ENCODE measurements around the gene TAPT1.

TAPT1 gene

GRCh38 chr4:16257611-16258010, 31.3 kb upstream of the TAPT1 start:
- no peak for TF ChIP-seq EP300 (IDR thresholded peaks at IDR 0.05; ENCODE audit: borderline replicate concordance)
- TF ChIP-seq TEAD4 (IDR thresholded peaks at IDR 0.05): no peak
- TF ChIP-seq CREB1 (IDR thresholded peaks at IDR 0.05; ENCODE audit: low read depth): no peak
- no peak for TF ChIP-seq TCF12 (IDR thresholded peaks at IDR 0.05; ENCODE audit: low read depth)
- no peak for TF ChIP-seq CEBPB (IDR thresholded peaks at IDR 0.05)

- no peak for TF ChIP-seq TAF1 (IDR thresholded peaks at IDR 0.05; ENCODE audit: low read depth)
- no peak for TF ChIP-seq NFIC (IDR thresholded peaks at IDR 0.05)
- TF ChIP-seq ZBTB7A (IDR thresholded peaks at IDR 0.05; ENCODE audit: low read depth): no peak
- TF ChIP-seq CREB1 (IDR thresholded peaks at IDR 0.05; ENCODE audit: low read depth): no peak
- no peak for TF ChIP-seq CEBPB (IDR thresholded peaks at IDR 0.05)
- TF ChIP-seq MAX (IDR thresholded peaks at IDR 0.05): no peak
- no peak for TF ChIP-seq TCF12 (IDR thresholded peaks at IDR 0.05; ENCODE audit: low read depth)
- TF ChIP-seq FOXM1 (IDR thresholded peaks at IDR 0.05; ENCODE audit: borderline replicate concordance, low read depth): no peak
- no peak for TF ChIP-seq REST (IDR thresholded peaks at IDR 0.05; ENCODE audit: low read depth)
- no peak for TF ChIP-seq EP300 (IDR thresholded peaks at IDR 0.05; ENCODE audit: borderline replicate concordance)
These were observed 30.1 kb upstream of the TAPT1 start for GRCh38 chr4:16256343-16256742.

GRCh38 chr4:16255730-16256129, 29.5 kb upstream of the TAPT1 start:
- no peak for TF ChIP-seq CREB1 (IDR thresholded peaks at IDR 0.05; ENCODE audit: low read depth)
- TF ChIP-seq EP300 (IDR thresholded peaks at IDR 0.05; ENCODE audit: borderline replicate concordance): no peak
- TF ChIP-seq FOXM1 (IDR thresholded peaks at IDR 0.05; ENCODE audit: borderline replicate concordance, low read depth): no peak
- TF ChIP-seq TAF1 (IDR thresholded peaks at IDR 0.05; ENCODE audit: low read depth): no peak
- no peak for TF ChIP-seq RAD21 (IDR thresholded peaks at IDR 0.05; ENCODE audit: low read depth)
- no peak for TF ChIP-seq EGR1 (IDR thresholded peaks at IDR 0.05)
- TF ChIP-seq TCF12 (IDR thresholded peaks at IDR 0.05; ENCODE audit: low read depth): no peak
- TF ChIP-seq CEBPB (IDR thresholded peaks at IDR 0.05): no peak
- TF ChIP-seq TEAD4 (IDR thresholded peaks at IDR 0.05): no peak

- no peak for TF ChIP-seq CEBPB (IDR thresholded peaks at IDR 0.05)
- TF ChIP-seq REST (IDR thresholded peaks at IDR 0.05; ENCODE audit: low read depth): no peak
- TF ChIP-seq NFIC (IDR thresholded peaks at IDR 0.05): no peak
- TF ChIP-seq USF1 (IDR thresholded peaks at IDR 0.05): no peak
- TF ChIP-seq TAF1 (IDR thresholded peaks at IDR 0.05; ENCODE audit: low read depth): no peak
- TF ChIP-seq TCF12 (IDR thresholded peaks at IDR 0.05; ENCODE audit: low read depth): no peak
- no peak for TF ChIP-seq FOXM1 (IDR thresholded peaks at IDR 0.05; ENCODE audit: borderline replicate concordance, low read depth)
- TF ChIP-seq RAD21 (IDR thresholded peaks at IDR 0.05; ENCODE audit: low read depth): no peak
- TF ChIP-seq EGR1 (IDR thresholded peaks at IDR 0.05): no peak
- no peak for TF ChIP-seq TEAD4 (IDR thresholded peaks at IDR 0.05)
- no peak for TF ChIP-seq YY1 (IDR thresholded peaks at IDR 0.05; ENCODE audit: low read depth)
- TF ChIP-seq MAX (IDR thresholded peaks at IDR 0.05): no peak
- no peak for TF ChIP-seq EP300 (IDR thresholded peaks at IDR 0.05; ENCODE audit: borderline replicate concordance)
- no peak for TF ChIP-seq ZBTB7A (IDR thresholded peaks at IDR 0.05; ENCODE audit: low read depth)
- no peak for TF ChIP-seq CREB1 (IDR thresholded peaks at IDR 0.05; ENCODE audit: low read depth)
These were observed 27.1 kb upstream of the TAPT1 start for GRCh38 chr4:16253127-16253960.

GRCh38 chr4:16250661-16251365, 24.5 kb upstream of the TAPT1 start:
- no peak for TF ChIP-seq REST (IDR thresholded peaks at IDR 0.05; ENCODE audit: low read depth)
- no peak for TF ChIP-seq ZBTB7A (IDR thresholded peaks at IDR 0.05; ENCODE audit: low read depth)
- TF ChIP-seq EGR1 (IDR thresholded peaks at IDR 0.05): no peak
- no peak for TF ChIP-seq TCF12 (IDR thresholded peaks at IDR 0.05; ENCODE audit: low read depth)
- TF ChIP-seq YY1 (IDR thresholded peaks at IDR 0.05; ENCODE audit: low read depth): no peak
- no peak for TF ChIP-seq RAD21 (IDR thresholded peaks at IDR 0.05; ENCODE audit: low read depth)
- no peak for TF ChIP-seq TAF1 (IDR thresholded peaks at IDR 0.05; ENCODE audit: low read depth)
- TF ChIP-seq USF1 (IDR thresholded peaks at IDR 0.05): no peak
- TF ChIP-seq MAX (IDR thresholded peaks at IDR 0.05): no peak
- TF ChIP-seq NFIC (IDR thresholded peaks at IDR 0.05): no peak
- no peak for TF ChIP-seq FOXM1 (IDR thresholded peaks at IDR 0.05; ENCODE audit: borderline replicate concordance, low read depth)
